Measurements from ENCODE around the gene NCDN.

Gene NCDN

GRCh38 chr1:35605867-35606182, 48.2 kb downstream of the NCDN start:
- Mint-ChIP-seq H3K27ac (peak overlapping the region; percentile 78), H3K9me3 (no peaks in the 10 kb centered on the region), H3K36me3 (peaks cover 97% of the 10 kb centered on the region), H3K4me3 (no peak overlapping the region), H3K4me1 (peaks cover 8% of the 10 kb centered on the region)
- no peak for DNase-seq (ENCODE audit: low spot score in 2 of 2)
- no peak for ATAC-seq

DNA sequence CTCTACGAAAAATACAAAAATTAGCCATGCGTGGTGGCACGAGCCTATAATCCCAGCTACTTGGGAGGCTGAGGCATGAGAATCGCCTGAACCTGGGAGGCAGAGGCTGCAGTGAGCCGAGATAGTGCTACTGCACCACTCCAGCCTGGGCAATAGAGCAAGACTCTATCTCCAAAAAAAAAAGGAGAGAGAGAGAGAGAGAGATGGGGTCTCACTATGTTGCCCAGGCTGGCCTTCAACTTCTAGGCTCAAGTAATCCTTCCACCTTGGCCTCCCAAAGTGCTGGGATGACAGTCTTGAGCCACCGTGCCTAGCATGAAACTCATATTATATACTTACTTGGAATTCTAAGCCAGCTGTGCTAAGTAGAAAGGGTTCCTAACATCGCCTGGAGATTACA, 54.1 kb downstream of the NCDN start:
- no peak overlapping the region for H3K27ac Mint-ChIP-seq
- no peaks in the 10 kb centered on the region for H3K9me3 Mint-ChIP-seq
- no peak overlapping the region for H3K4me3 Mint-ChIP-seq
- peaks cover 14% of the 10 kb centered on the region for H3K4me1 Mint-ChIP-seq
- peaks cover 89% of the 10 kb centered on the region for H3K36me3 Mint-ChIP-seq
- no peak for DNase-seq (ENCODE audit: low spot score in 2 of 2)
- no peak for ATAC-seq

DNA sequence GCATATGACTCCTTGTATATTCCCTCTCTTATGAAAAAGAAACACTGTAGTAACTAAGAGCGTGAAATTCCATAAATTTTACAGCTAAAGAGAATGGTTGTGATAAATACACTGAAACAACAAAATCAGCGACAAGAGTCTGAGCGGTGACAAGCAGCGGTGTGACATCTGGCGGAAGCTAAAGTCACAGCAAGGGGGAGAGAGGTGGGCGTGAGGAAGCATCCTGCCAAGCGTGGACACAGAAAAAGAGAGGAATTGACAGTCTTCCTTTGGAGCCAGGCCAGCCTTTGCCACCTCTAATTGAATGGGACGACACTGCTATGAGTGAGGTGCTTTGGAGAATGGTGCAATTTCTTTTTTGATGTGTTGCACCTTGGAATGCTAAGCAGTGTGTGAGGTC, 57.8 kb downstream of the NCDN start:
- Mint-ChIP-seq H3K27ac (no peak overlapping the region), H3K9me3 (no peaks in the 10 kb centered on the region), H3K36me3 (peaks cover 85% of the 10 kb centered on the region), H3K4me3 (no peak overlapping the region), H3K4me1 (peaks cover 16% of the 10 kb centered on the region)
- ATAC-seq (no peak), DNase-seq (ENCODE audit: low spot score in 2 of 2) (no peak)
